Osteoblast (primary cell): Measurements from ENCODE around the gene IL16. TPM values are rescaled to one million over a fixed set of nuclear protein-coding genes. Genes with fewer than 3 reads are reported as not detected.

ENCODE experiments used
- DNase-seq: peaks from one replicate; pipeline ENCODE4 v3.0.0; 2011; ENCODE audit warnings: low spot score, mixed read lengths; ENCODE audit not compliant: insufficient read length; ENCODE audit errors: missing footprints
- H2AFZ ChIP-seq: 2 replicates; pipeline ENCODE4 v1.6.0; 2011; ENCODE audit warnings: mild to moderate bottlenecking, low read length
- H3K27ac ChIP-seq: 2 replicates; pipeline ENCODE4 v1.5.1; 2011; ENCODE audit warnings: mild to moderate bottlenecking, low read depth, low read length, moderate library complexity
- H3K27me3 ChIP-seq: 2 replicates; pipeline ENCODE4 v1.6.0; 2012; ENCODE audit warnings: mild to moderate bottlenecking, control low read depth, inconsistent platforms, low read length, moderate library complexity; ENCODE audit not compliant: insufficient read depth
- H3K36me3 ChIP-seq: 2 replicates; pipeline ENCODE4 v1.5.1; 2011; ENCODE audit warnings: mild to moderate bottlenecking, low read length, control low read depth, moderate library complexity; ENCODE audit not compliant: insufficient read depth
- H3K4me1 ChIP-seq: 2 replicates; pipeline ENCODE4 v1.5.1; 2011; ENCODE audit warnings: mild to moderate bottlenecking, low read length, control low read depth, moderate library complexity; ENCODE audit not compliant: insufficient read depth
- H3K4me2 ChIP-seq: 2 replicates; pipeline ENCODE4 v1.6.0; 2011; ENCODE audit warnings: mild to moderate bottlenecking, low read length; ENCODE audit not compliant: insufficient read depth
- H3K4me3 ChIP-seq: fragments of 200-600 bp; sonication (generic); 3 replicates; pipeline ENCODE4 v1.5.1; 2012; ENCODE audit warnings: mild to moderate bottlenecking, low read length, inconsistent platforms; ENCODE audit not compliant: insufficient read depth
- H3K79me2 ChIP-seq: 2 replicates; pipeline ENCODE4 v1.6.0; 2012; ENCODE audit warnings: mild to moderate bottlenecking, low read length, control low read depth, inconsistent platforms; ENCODE audit not compliant: insufficient read depth
- H3K9me3 ChIP-seq: 2 replicates; pipeline ENCODE4 v1.5.1; 2011; ENCODE audit warnings: low read depth, low read length, control low read depth
- H4K20me1 ChIP-seq: 2 replicates; pipeline ENCODE4 v1.6.0; 2012; ENCODE audit warnings: mild to moderate bottlenecking, low read length, control low read depth; ENCODE audit not compliant: insufficient read depth
- CTCF ChIP-seq: IDR thresholded peaks from 2 replicates; pipeline ENCODE4 v1.5.1; 2011; ENCODE audit warnings: mild to moderate bottlenecking, low read depth, low read length, moderate library complexity; ENCODE audit errors: extremely low read depth
- total RNA-seq: library from RNA; depleted of rRNA; stranded (reverse); fragments of >200 nt; gene quantifications from 2 replicates; pipeline ENCODE4 v1.2.3, GENCODE V29; 2012

IL16 gene
- total RNA-seq, 1 donor, result 6.5 TPM

- peaks cover 5% of the 10 kb centered on the region for H3K4me1 ChIP-seq
- no peak for TF ChIP-seq CTCF
- H3K79me2 ChIP-seq, result no peaks in the 10 kb centered on the region
- H3K4me2 ChIP-seq, result no peak overlapping the region
- no peak overlapping the region for H3K4me3 ChIP-seq
- no peaks in the 10 kb centered on the region for H3K9me3 ChIP-seq
- H3K36me3 ChIP-seq, result no peaks in the 10 kb centered on the region
- H4K20me1 ChIP-seq, result no peaks in the 10 kb centered on the region
- H2AFZ ChIP-seq, result no peak overlapping the region
- no peak overlapping the region for H3K27ac ChIP-seq
- no peaks in the 10 kb centered on the region for H3K27me3 ChIP-seq
- DNase-seq, result no peak
Measured at GRCh38 chr15:81293728-81294515, 97.2 kb downstream of the IL16 start.

GRCh38 chr15:81294516-81294880 is 97.8 kb downstream of the IL16 start:
- Histone ChIP-seq H3K27ac (no peak overlapping the region), H3K4me1 (peaks cover 5% of the 10 kb centered on the region), H3K4me2 (no peak overlapping the region), H4K20me1 (no peaks in the 10 kb centered on the region), H3K27me3 (no peaks in the 10 kb centered on the region), H3K79me2 (no peaks in the 10 kb centered on the region), H3K36me3 (no peaks in the 10 kb centered on the region), H3K4me3 (no peak overlapping the region), H2AFZ (peak overlapping the region; percentile 38), H3K9me3 (no peaks in the 10 kb centered on the region)
- TF ChIP-seq CTCF, result no peak
- DNase-seq, result no peak

- Histone ChIP-seq H3K4me1 (peaks cover 5% of the 10 kb centered on the region), H3K36me3 (no peaks in the 10 kb centered on the region), H3K4me3 (no peak overlapping the region), H3K9me3 (no peaks in the 10 kb centered on the region), H2AFZ (no peak overlapping the region), H4K20me1 (no peaks in the 10 kb centered on the region), H3K27me3 (no peaks in the 10 kb centered on the region), H3K79me2 (no peaks in the 10 kb centered on the region), H3K27ac (no peak overlapping the region), H3K4me2 (no peak overlapping the region)
- no peak for TF ChIP-seq CTCF
- peak; percentile 62 for DNase-seq
Measured at GRCh38 chr15:81295486-81296121, 98.9 kb downstream of the IL16 start.

- no peaks in the 10 kb centered on the region for H4K20me1 ChIP-seq
- H3K36me3 ChIP-seq, result no peaks in the 10 kb centered on the region
- H3K79me2 ChIP-seq, result no peaks in the 10 kb centered on the region
- no peak overlapping the region for H3K4me2 ChIP-seq
- H2AFZ ChIP-seq, result no peak overlapping the region
- H3K4me3 ChIP-seq, result no peak overlapping the region
- no peak overlapping the region for H3K27ac ChIP-seq
- no peak for DNase-seq
- no peak for TF ChIP-seq CTCF
- H3K9me3 ChIP-seq, result no peaks in the 10 kb centered on the region
- H3K27me3 ChIP-seq, result no peaks in the 10 kb centered on the region
- peaks cover 5% of the 10 kb centered on the region for H3K4me1 ChIP-seq
Measured at GRCh38 chr15:81296186-81296585, 99.5 kb downstream of the IL16 start.
